CD4-positive, CD25-positive, alpha-beta regulatory T cell (primary cell): Measurements from ENCODE around the gene LRRC25. TPM values are rescaled to one million over a fixed set of nuclear protein-coding genes. Genes with fewer than 3 reads are reported as not detected.
A peak's percentile ranks its signal among the peaks of the same experiment; 100 is the strongest.

Source experiments
- ATAC-seq, 2 donors: fragments of 150-1000 bp; cut with Tn5 transposase; one replicate each; pipeline ENCODE4 v1.10.0; 2021; ENCODE audit warnings: low read depth in 2 of 2, moderate number of reproducible peaks in 2 of 2, moderate library complexity in 1 of 2
- DNase-seq, 3 donors: peaks; one replicate each; pipeline versions ENCODE4 v3.0.0 to v3.0.0-alpha.2; 2012 to 2022; ENCODE audit warnings: mixed read lengths in 1 of 3
- H3K27ac ChIP-seq: one replicate; pipeline ENCODE4 v1.7.0; 2013; ENCODE audit warnings: mild to moderate bottlenecking, low read length; ENCODE audit not compliant: insufficient read depth, poor library complexity, severe bottlenecking
- H3K27me3 ChIP-seq: one replicate; pipeline ENCODE4 v1.7.0; 2013; ENCODE audit warnings: low read length; ENCODE audit not compliant: control insufficient read depth, insufficient read depth
- H3K36me3 ChIP-seq: one replicate; pipeline ENCODE4 v1.7.0; 2013; ENCODE audit warnings: mild to moderate bottlenecking, low read length, moderate library complexity; ENCODE audit not compliant: control insufficient read depth, insufficient read depth
- H3K4me1 ChIP-seq: 2 replicates; pipeline ENCODE4 v1.7.0; 2013; ENCODE audit warnings: mild to moderate bottlenecking, low read length; ENCODE audit not compliant: insufficient read depth, control insufficient read depth, poor library complexity, severe bottlenecking
- H3K4me3 ChIP-seq: one replicate; pipeline ENCODE4 v1.7.0; 2013; ENCODE audit warnings: low read depth, mild to moderate bottlenecking, low read length, moderate library complexity
- H3K9me3 ChIP-seq, 2 experiments: 1 replicate in 1 of 2; 2 replicates in 1 of 2; pipeline ENCODE4 v1.7.0; 2013; ENCODE audit warnings: low read length in 2 of 2, mild to moderate bottlenecking in 1 of 2, moderate library complexity in 1 of 2; ENCODE audit not compliant: control insufficient read depth in 2 of 2
- H3K27ac Mint-ChIP-seq, 3 donors: one replicate each; pipeline ENCODE4 v1.8.0; 2020 to 2022; ENCODE audit warnings: mild to moderate bottlenecking in 3 of 3, mixed read lengths in 3 of 3, moderate library complexity in 2 of 3
- H3K27me3 Mint-ChIP-seq: one replicate; pipeline ENCODE4 v1.8.0; 2022; ENCODE audit warnings: mild to moderate bottlenecking, mixed read lengths
- H3K36me3 Mint-ChIP-seq: one replicate; pipeline ENCODE4 v1.8.0; 2020; ENCODE audit warnings: mixed read lengths
- H3K4me1 Mint-ChIP-seq, 4 donors: one replicate each; pipeline ENCODE4 v1.8.0; 2020 to 2022; ENCODE audit warnings: mixed read lengths in 4 of 4, mild to moderate bottlenecking in 1 of 4
- H3K4me3 Mint-ChIP-seq, 4 donors: one replicate each; pipeline ENCODE4 v1.8.0; 2020 to 2022; ENCODE audit warnings: mild to moderate bottlenecking in 4 of 4, mixed read lengths in 4 of 4, moderate library complexity in 3 of 4
- H3K9me3 Mint-ChIP-seq, 7 donors: one replicate each; pipeline ENCODE4 v1.8.0; 2020 to 2022; ENCODE audit warnings: mixed read lengths in 7 of 7, mild to moderate bottlenecking in 3 of 7, moderate library complexity in 2 of 7
- polyA plus RNA-seq, 4 donors: library from polyadenylated mRNA; unstranded; fragments of 300-500 nt; fragmentation: Illumina TruSeq; gene quantifications; one replicate each; pipeline ENCODE4 v1.2.3, GENCODE V29; 2021
- total RNA-seq: library from RNA; stranded (reverse); gene quantifications from one replicate; pipeline ENCODE4 v1.2.3, GENCODE V29; 2022

LRRC25 gene
- total and polyA plus RNA-seq, 5 donors from 2014 or later = 0.09 to 0.79 (median 0.25) TPM; not detected in 2

DNA sequence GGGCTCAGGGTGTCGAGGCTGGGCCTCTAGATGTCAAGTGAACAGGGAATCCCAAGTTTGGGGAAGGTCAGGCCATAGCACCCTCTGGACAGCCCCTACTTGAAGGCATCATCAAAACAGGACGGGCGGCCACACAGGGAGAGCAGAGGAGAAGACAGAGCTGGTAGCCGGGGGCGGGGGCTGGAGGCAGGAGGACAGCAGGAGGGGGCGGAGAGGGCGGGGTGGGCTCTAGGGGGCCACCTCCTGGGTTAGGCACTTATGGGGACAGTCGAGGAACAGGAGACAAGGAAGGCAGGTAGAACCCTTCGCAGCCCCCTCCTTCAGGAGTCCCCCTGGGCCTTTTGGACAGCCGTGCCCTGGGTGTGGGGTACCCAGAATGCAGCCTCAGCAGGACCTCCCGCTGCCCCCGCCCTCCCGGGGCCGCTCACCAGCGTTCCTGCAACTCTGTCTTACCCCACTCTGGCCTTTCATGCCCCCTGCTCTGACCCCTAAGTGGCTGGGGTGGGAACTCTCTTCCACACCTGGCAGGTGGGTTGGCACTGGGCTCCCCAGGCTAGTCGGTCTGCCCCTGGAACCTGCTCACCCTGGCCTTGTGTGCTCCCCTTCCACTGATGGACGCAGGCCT is 27.6 kb upstream of the LRRC25 start:
- DNase-seq (no peak), ATAC-seq (no peak)
- Histone ChIP-seq H3K36me3 (no peaks in the 10 kb centered on the region), H3K27me3 (no peaks in the 10 kb centered on the region), H3K27ac (no peak overlapping the region), H3K9me3 (no peaks in the 10 kb centered on the region), H3K4me3 (no peak overlapping the region), H3K4me1 (peaks cover 81% of the 10 kb centered on the region)
- H3K9me3 Mint-ChIP-seq = no peaks in the 10 kb centered on the region
- H3K27me3 Mint-ChIP-seq = no peaks in the 10 kb centered on the region
- H3K4me3 Mint-ChIP-seq = no peak overlapping the region
- no peaks in the 10 kb centered on the region for H3K36me3 Mint-ChIP-seq
- H3K4me1 Mint-ChIP-seq = peaks cover 7 to 73% (median 30%) of the 10 kb centered on the region in 4 donors
- H3K27ac Mint-ChIP-seq = peak overlapping the region in 1 of 3 donors; percentile 55

GRCh38 chr19:18424122-18424889 is 26.9 kb upstream of the LRRC25 start:
- H3K4me1 ChIP-seq = peaks cover 76% of the 10 kb centered on the region
- no peaks in the 10 kb centered on the region for H3K27me3 Mint-ChIP-seq
- H3K4me3 Mint-ChIP-seq = peak overlapping the region in 1 of 4 donors; percentile 96
- H3K27ac ChIP-seq = peak overlapping the region; percentile 69
- peak overlapping the region in 2 of 3 donors; percentile 59 to 60 for H3K27ac Mint-ChIP-seq
- no peaks in the 10 kb centered on the region for H3K9me3 Mint-ChIP-seq
- H3K4me1 Mint-ChIP-seq = peaks cover 7 to 70% (median 31%) of the 10 kb centered on the region in 4 donors
- H3K36me3 Mint-ChIP-seq = no peaks in the 10 kb centered on the region
- ATAC-seq (no peak), DNase-seq (no peak)
- no peaks in the 10 kb centered on the region for H3K36me3 ChIP-seq
- H3K4me3 ChIP-seq = no peak overlapping the region
- H3K27me3 ChIP-seq = no peaks in the 10 kb centered on the region
- no peaks in the 10 kb centered on the region for H3K9me3 ChIP-seq

DNA sequence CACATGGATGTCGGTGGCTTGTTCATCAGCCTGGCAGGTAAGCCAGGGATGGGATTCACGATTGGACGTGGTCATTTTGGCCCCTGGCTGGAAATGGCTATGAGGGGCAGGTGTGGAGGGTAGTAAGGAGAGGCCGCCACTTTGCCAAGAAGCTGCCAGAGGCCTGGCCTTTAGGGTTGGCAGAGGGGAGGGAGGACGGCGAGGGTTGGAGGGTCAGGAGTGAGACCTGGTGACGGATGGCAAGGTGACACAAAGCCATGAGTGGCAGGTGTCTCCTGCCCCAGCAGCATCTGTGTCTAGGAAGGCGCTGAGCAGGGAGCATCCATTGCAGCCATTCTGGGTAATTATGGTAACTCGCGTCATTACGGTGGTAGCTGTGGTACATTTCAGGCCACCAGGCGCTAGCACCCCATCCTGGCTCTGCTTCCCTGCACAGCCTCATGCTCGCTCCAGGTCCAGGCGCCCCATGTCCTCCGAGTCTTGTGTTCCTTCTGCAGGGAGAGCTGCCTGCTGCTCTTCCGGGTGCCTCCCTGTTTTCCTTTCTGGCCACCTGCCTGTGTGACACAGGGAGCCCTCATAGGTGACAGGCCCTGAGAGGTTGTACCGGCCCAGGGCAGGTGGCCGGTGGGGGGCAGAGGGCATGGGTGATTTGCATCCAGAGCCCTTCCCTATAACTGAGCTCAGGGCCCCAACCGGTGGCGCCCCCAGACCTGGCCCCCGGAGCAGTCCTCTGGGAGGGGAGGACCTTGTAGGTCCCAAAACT is 26.0 kb upstream of the LRRC25 start:
- H3K36me3 ChIP-seq = no peaks in the 10 kb centered on the region
- H3K36me3 Mint-ChIP-seq = no peaks in the 10 kb centered on the region
- H3K27ac Mint-ChIP-seq = peak overlapping the region; percentile 82 to 89 (median 87)
- H3K4me1 Mint-ChIP-seq = peaks cover 7 to 73% (median 36%) of the 10 kb centered on the region in 4 donors
- H3K9me3 Mint-ChIP-seq = no peaks in the 10 kb centered on the region
- peak overlapping the region; percentile 51 for H3K4me3 ChIP-seq
- H3K27me3 ChIP-seq = no peaks in the 10 kb centered on the region
- H3K4me1 ChIP-seq = peaks cover 75% of the 10 kb centered on the region
- peak overlapping the region; percentile 69 for H3K27ac ChIP-seq
- no peak for ATAC-seq
- peak overlapping the region in 3 of 4 donors; percentile 84 to 96 (median 88) for H3K4me3 Mint-ChIP-seq
- no peak for DNase-seq
- H3K9me3 ChIP-seq = no peaks in the 10 kb centered on the region
- H3K27me3 Mint-ChIP-seq = peaks cover 5% of the 10 kb centered on the region

GRCh38 chr19:18422530-18423191 is 25.2 kb upstream of the LRRC25 start:
- peak overlapping the region; percentile 82 to 89 (median 87) for H3K27ac Mint-ChIP-seq
- Histone ChIP-seq H3K9me3 (no peaks in the 10 kb centered on the region), H3K27me3 (no peaks in the 10 kb centered on the region), H3K36me3 (no peaks in the 10 kb centered on the region), H3K4me1 (peaks cover 78% of the 10 kb centered on the region), H3K4me3 (peak overlapping the region; percentile 51), H3K27ac (peak overlapping the region; percentile 69)
- no peaks in the 10 kb centered on the region for H3K36me3 Mint-ChIP-seq
- DNase-seq = peak in 2 of 3 donors; percentile 49 to 75
- peaks cover 0 to 1% (median 0%) of the 10 kb centered on the region in 7 donors for H3K9me3 Mint-ChIP-seq
- H3K4me1 Mint-ChIP-seq = peaks cover 7 to 79% (median 40%) of the 10 kb centered on the region in 4 donors
- H3K27me3 Mint-ChIP-seq = peaks cover 13% of the 10 kb centered on the region
- ATAC-seq = peak; percentile 33 to 39
- H3K4me3 Mint-ChIP-seq = peak overlapping the region; percentile 82 to 96 (median 86)

DNA sequence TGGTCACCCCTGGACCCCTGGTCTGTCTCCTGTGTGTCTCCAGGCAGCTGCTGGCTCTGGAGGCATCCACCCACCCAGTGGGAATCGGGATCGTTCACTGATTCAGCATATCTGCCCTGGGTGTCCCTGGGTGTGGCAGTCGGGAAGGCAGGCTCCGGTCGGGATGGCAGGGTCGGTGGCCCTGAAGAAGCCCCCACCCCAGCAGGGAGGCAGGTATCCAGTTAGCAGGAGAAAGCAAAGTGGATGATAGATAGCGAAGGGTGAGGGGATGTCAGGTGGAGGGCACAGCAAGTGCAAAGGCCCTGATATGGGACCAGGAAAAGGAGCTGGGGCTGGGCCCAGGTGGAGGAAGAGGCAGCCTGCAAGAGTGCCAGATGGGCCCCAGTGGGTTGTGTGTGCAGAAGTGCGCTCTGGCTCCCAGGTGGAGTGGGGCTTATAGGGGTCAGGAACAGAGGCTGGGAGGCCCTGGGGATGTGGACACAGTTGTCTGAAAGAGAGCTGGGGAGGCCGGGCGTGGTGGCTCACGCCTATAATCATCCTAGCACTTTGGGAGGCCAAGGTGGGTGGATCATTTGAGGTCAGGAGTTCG is 24.0 kb upstream of the LRRC25 start:
- Mint-ChIP-seq H3K36me3 (no peaks in the 10 kb centered on the region), H3K9me3 (peaks cover 0 to 1% (median 0%) of the 10 kb centered on the region in 7 donors), H3K27me3 (peaks cover 19% of the 10 kb centered on the region), H3K27ac (peak overlapping the region; percentile 69 to 98 (median 89)), H3K4me3 (peak overlapping the region; percentile 84 to 96 (median 90)), H3K4me1 (peaks cover 7 to 85% (median 44%) of the 10 kb centered on the region in 4 donors)
- no peak for DNase-seq
- Histone ChIP-seq H3K4me1 (peaks cover 89% of the 10 kb centered on the region), H3K27ac (peak overlapping the region; percentile 69), H3K36me3 (no peaks in the 10 kb centered on the region), H3K4me3 (no peak overlapping the region), H3K27me3 (no peaks in the 10 kb centered on the region), H3K9me3 (no peaks in the 10 kb centered on the region)
- ATAC-seq = no peak

DNA sequence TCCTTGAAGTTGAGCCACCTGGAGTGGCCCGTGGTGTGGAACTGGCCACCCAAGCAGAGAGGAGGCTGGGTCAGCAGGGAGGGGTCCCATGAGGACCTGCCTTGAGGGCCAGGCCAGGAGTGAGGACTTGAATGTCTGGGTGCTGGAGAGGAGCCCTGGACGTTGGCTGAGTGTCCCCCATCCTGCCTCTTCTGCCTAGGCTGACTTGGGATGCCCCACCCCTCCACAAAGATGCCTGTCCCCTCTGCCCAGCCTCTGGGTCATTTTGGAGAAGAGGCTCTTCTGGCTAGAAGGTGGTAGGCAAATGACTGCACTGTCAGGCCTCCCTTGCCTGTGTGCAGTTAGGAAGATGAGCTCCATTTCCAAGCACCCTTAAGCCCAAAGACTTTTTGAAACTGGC is 23.5 kb upstream of the LRRC25 start:
- H3K4me3 ChIP-seq = peak overlapping the region; percentile 11
- peaks cover 0 to 1% (median 0%) of the 10 kb centered on the region in 7 donors for H3K9me3 Mint-ChIP-seq
- no peaks in the 10 kb centered on the region for H3K36me3 Mint-ChIP-seq
- peaks cover 7 to 84% (median 44%) of the 10 kb centered on the region in 4 donors for H3K4me1 Mint-ChIP-seq
- H3K4me3 Mint-ChIP-seq = peak overlapping the region; percentile 88 to 96 (median 92)
- peaks cover 19% of the 10 kb centered on the region for H3K27me3 Mint-ChIP-seq
- H3K36me3 ChIP-seq = no peaks in the 10 kb centered on the region
- H3K9me3 ChIP-seq = no peaks in the 10 kb centered on the region
- peak overlapping the region in 2 of 3 donors; percentile 89 to 93 for H3K27ac Mint-ChIP-seq
- no peak for DNase-seq
- peaks cover 93% of the 10 kb centered on the region for H3K4me1 ChIP-seq
- no peak for ATAC-seq
- peak overlapping the region; percentile 69 for H3K27ac ChIP-seq
- no peaks in the 10 kb centered on the region for H3K27me3 ChIP-seq
